ENCODE results near the gene RAB34.

RAB34 gene

GRCh38 chr17:28705728-28706334, 11.8 kb downstream of the RAB34 start:
- CTCF ChIA-PET = interaction anchor here (1.5 kb wide), 1 partner anchor 15 kb away, joined by 3 read pairs; no protein-coding TSS in a partner anchor
- TF ChIP-seq, protein P1, sequence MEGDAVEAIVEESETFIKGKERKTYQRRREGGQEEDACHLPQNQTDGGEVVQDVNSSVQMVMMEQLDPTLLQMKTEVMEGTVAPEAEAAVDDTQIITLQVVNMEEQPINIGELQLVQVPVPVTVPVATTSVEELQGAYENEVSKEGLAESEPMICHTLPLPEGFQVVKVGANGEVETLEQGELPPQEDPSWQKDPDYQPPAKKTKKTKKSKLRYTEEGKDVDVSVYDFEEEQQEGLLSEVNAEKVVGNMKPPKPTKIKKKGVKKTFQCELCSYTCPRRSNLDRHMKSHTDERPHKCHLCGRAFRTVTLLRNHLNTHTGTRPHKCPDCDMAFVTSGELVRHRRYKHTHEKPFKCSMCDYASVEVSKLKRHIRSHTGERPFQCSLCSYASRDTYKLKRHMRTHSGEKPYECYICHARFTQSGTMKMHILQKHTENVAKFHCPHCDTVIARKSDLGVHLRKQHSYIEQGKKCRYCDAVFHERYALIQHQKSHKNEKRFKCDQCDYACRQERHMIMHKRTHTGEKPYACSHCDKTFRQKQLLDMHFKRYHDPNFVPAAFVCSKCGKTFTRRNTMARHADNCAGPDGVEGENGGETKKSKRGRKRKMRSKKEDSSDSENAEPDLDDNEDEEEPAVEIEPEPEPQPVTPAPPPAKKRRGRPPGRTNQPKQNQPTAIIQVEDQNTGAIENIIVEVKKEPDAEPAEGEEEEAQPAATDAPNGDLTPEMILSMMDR (IDR thresholded peaks at IDR 0.05; ENCODE audit: insufficient read depth, low read length, missing control alignments) = no peak
- POLR2A ChIA-PET = no interaction called here

GRCh38 chr17:28705074-28705659, 12.5 kb downstream of the RAB34 start:
- no peak overlapping the region for H3K4me3 ChIP-seq (ENCODE audit: low read depth, low read length)
- ChIA-PET POLR2A (no interaction called here), CTCF (interaction anchor here (1.5 kb wide), 1 partner anchor 14 kb away, joined by 3 read pairs; no protein-coding TSS in a partner anchor)
- no peak for DNase-seq (ENCODE audit: low read depth, low spot score)
- TF ChIP-seq, protein P1 (IDR thresholded peaks at IDR 0.05; ENCODE audit: insufficient read depth, low read length, missing control alignments) = no peak

More at GRCh38 chr17:28705728-28706334, 11.8 kb downstream of the RAB34 start:
- DNase-seq (ENCODE audit: low read depth, low spot score) = no peak
- no peak overlapping the region for H3K4me3 ChIP-seq (ENCODE audit: low read depth, low read length)

- H3K4me3 ChIP-seq (ENCODE audit: low read depth, low read length) = no peak overlapping the region
- DNase-seq (ENCODE audit: low read depth, low spot score) = no peak
- POLR2A ChIA-PET = no interaction called here
- CTCF ChIA-PET = interaction anchor here (0.5 kb wide), 1 partner anchor 23 kb away, joined by 3 read pairs; no protein-coding TSS in a partner anchor
- TF ChIP-seq, protein P1 (IDR thresholded peaks at IDR 0.05; ENCODE audit: insufficient read depth, low read length, missing control alignments) = no peak
Observed at GRCh38 chr17:28704219-28704858, 13.3 kb downstream of the RAB34 start.

DNA sequence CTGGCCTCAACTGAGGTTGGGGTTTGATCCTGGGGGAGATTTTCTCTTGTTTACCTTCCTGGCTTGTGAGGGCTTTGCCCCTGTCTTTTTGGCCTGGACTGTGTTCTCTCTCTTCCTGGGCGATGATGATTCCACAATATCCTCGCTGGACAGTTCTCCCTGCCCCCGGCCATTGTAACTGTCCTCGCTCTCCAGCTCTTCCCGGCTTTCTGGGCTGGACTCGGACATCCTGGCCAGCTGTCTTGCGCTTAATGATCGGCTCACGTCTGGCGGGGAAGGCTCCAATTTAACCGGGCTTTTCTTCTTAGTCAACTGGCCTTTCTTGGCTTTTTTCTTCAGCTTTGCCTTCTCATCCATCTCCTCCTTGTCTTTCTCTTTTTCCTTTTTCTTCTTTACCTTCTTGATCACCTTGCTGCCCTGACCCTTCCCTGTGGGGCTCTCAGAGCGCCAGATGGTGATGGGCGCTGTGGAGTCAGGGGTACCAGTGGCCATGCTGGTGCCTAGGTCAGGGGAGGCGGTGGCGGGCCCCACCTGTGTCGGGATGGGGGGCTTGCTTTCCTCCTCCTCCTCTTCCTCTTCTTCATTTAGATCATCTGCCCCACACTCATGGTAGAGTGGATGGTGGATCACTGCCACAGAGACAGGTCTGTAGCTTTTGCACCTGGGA, 14.0 kb downstream of the RAB34 start:
- no peak overlapping the region for H3K4me3 ChIP-seq (ENCODE audit: low read depth, low read length)
- TF ChIP-seq, protein P1 (IDR thresholded peaks at IDR 0.05; ENCODE audit: insufficient read depth, low read length, missing control alignments) = no peak
- POLR2A ChIA-PET = interaction anchor here (1.6 kb wide), 1 partner anchor 8 kb away, joined by 7 read pairs; the partner anchor contains the start of gene PROCA1
- DNase-seq (ENCODE audit: low read depth, low spot score) = no peak
- CTCF ChIA-PET = interaction anchor here (0.5 kb wide), 1 partner anchor 22 kb away, joined by 3 read pairs; no protein-coding TSS in a partner anchor

GRCh38 chr17:28702752-28703150, 14.9 kb downstream of the RAB34 start:
- H3K4me3 ChIP-seq (ENCODE audit: low read depth, low read length) = no peak overlapping the region
- ChIA-PET CTCF (no interaction called here), POLR2A (interaction anchor here (0.7 to 1.6 kb wide), 2 partner anchors 9 to 24 kb away, joined by 3 to 7 read pairs; partner anchors contain the start of gene PROCA1)
- DNase-seq (ENCODE audit: low read depth, low spot score) = no peak
- TF ChIP-seq, protein P1 (IDR thresholded peaks at IDR 0.05; ENCODE audit: insufficient read depth, low read length, missing control alignments) = no peak

Measured in AG04449 (cell line).